Measurements from ENCODE around the gene VWA2. TPM values are rescaled to one million over a fixed set of nuclear protein-coding genes. Genes with fewer than 3 reads are reported as not detected.

VWA2 gene
- total RNA-seq, 2 donors from 2014 or later = 1.7 to 2.0 TPM

DNA sequence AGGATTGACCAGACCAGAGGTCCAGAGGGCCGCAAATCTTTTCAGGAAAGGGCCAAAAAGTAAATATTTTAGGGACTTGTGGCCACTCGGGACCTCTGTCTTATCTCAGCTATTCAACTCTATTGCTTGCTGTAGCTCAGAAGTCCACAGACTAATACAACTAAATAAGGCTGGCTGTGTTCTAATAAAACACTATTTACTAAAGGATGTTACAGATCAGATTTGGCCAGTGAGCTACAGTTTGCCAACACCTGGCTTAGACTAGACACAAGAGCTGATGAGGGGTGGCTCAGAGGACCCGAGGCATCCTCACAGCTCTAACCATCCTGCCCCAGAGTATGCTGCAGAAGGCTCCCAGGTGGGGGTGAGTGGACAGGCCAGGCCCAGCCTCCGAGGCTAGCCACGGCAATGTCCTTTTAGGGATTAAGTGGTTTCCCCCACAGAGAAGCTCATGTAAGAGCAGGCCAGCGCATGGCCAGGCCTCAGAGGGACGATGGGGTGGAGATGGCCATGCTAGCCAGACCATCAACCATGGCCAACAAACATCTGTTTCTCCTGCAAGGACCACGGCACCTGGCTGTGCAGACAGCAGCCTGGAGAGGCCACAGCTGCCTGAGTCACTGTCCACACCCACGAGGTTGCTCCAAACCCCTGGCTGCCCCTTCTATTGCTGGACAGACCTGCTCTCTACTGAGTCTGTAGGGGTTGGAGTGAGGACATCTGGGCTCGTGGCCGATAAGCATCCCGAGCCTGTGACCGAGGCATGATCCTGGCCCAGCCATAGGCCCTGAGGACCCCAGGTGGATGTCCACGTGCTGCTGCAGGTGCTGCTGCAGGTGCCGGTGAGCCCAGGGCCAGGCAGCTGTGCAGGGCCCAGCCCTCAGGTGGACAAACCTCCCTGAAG is 88.7 kb downstream of the VWA2 start:
- Histone ChIP-seq H3K36me3 (ENCODE audit: control insufficient read depth, insufficient read depth, low read length) (no peaks in the 10 kb centered on the region), H3K9me3 (ENCODE audit: control insufficient read depth, low read length) (no peaks in the 10 kb centered on the region), H3K4me1 (ENCODE audit: control insufficient read depth, insufficient read depth, low read length) (no peaks in the 10 kb centered on the region), H3K9ac (ENCODE audit: extremely low read depth, low read length, poor library complexity, severe bottlenecking) (no peak overlapping the region), H3K27me3 (ENCODE audit: control insufficient read depth, insufficient read depth, low read length, poor library complexity, severe bottlenecking) (no peaks in the 10 kb centered on the region), H3K27ac (ENCODE audit: low read depth, low read length) (no peak overlapping the region), H3K4me3 (ENCODE audit: low read length) (no peak overlapping the region)
- no peak for DNase-seq
- Mint-ChIP-seq H3K9me3 (no peaks in the 10 kb centered on the region), H3K27ac (no peak overlapping the region), H3K4me1 (peaks cover 2% of the 10 kb centered on the region), H3K27me3 (ENCODE audit: insufficient read depth) (no peaks in the 10 kb centered on the region), H3K4me3 (no peak overlapping the region), H3K36me3 (ENCODE audit: low read depth) (no peaks in the 10 kb centered on the region)
- WGBS, 2 experiments (ENCODE audit: insufficient coverage in 1 of 2, insufficient read length in 1 of 2) = 94 to 96% methylated on average over 11 to 15 of the region's 15 CpGs
- TF ChIP-seq, protein P1, sequence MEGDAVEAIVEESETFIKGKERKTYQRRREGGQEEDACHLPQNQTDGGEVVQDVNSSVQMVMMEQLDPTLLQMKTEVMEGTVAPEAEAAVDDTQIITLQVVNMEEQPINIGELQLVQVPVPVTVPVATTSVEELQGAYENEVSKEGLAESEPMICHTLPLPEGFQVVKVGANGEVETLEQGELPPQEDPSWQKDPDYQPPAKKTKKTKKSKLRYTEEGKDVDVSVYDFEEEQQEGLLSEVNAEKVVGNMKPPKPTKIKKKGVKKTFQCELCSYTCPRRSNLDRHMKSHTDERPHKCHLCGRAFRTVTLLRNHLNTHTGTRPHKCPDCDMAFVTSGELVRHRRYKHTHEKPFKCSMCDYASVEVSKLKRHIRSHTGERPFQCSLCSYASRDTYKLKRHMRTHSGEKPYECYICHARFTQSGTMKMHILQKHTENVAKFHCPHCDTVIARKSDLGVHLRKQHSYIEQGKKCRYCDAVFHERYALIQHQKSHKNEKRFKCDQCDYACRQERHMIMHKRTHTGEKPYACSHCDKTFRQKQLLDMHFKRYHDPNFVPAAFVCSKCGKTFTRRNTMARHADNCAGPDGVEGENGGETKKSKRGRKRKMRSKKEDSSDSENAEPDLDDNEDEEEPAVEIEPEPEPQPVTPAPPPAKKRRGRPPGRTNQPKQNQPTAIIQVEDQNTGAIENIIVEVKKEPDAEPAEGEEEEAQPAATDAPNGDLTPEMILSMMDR (conservative IDR thresholded peaks at IDR 0.05) = no peak

DNA sequence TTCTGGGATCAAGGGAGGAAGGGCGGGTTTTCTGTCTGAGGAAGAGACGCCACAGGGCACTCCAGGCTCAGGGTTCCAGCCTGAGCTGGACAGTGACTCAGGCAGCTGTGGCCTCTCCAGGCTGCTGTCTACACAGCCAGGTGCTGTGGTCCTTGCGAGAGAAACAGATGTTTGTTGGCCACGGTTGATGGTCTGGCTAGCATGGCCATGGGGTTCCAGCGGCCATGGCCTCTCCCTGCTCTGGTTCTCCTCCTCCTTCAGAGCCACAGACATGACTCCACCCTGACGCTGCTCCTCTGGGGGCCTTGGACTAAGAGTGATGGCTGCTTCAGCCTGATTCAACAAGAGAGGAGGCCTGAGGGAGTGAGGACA is 89.4 kb downstream of the VWA2 start:
- 74% methylated on average over 6 of the region's 6 CpGs; no CpG with 5 or more reads in 1 of the 2 experiments for WGBS, 2 experiments (ENCODE audit: insufficient coverage in 1 of 2, insufficient read length in 1 of 2)
- DNase-seq = no peak
- H3K9ac ChIP-seq (ENCODE audit: extremely low read depth, low read length, poor library complexity, severe bottlenecking) = no peak overlapping the region

DNA sequence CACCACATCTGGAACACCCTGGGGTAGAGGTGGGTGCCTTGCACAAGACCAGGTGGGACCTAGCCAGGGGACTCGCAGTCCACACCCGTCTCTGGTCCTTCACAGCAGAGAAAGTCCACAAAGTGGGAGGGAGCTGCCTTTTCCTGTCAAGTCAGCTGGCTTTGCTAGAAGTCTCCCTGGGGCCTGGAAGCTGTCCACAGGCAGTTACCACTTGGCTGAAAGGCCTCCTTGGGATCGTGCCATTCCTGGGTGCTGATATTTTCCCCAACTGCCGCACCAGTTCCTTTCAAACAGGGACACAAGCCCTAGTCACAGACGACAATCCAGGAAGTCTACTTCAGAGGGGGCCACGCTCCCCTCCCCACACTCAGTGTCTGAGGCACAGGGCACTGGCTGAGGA is 89.8 kb downstream of the VWA2 start:
- Histone ChIP-seq H3K27ac (ENCODE audit: low read depth, low read length) (no peak overlapping the region), H3K27me3 (ENCODE audit: control insufficient read depth, insufficient read depth, low read length, poor library complexity, severe bottlenecking) (no peaks in the 10 kb centered on the region), H3K9me3 (ENCODE audit: control insufficient read depth, low read length) (no peaks in the 10 kb centered on the region), H3K36me3 (ENCODE audit: control insufficient read depth, insufficient read depth, low read length) (no peaks in the 10 kb centered on the region), H3K9ac (ENCODE audit: extremely low read depth, low read length, poor library complexity, severe bottlenecking) (no peak overlapping the region), H3K4me1 (ENCODE audit: control insufficient read depth, insufficient read depth, low read length) (no peaks in the 10 kb centered on the region), H3K4me3 (ENCODE audit: low read length) (no peak overlapping the region)
- Mint-ChIP-seq H3K9me3 (no peaks in the 10 kb centered on the region), H3K4me3 (no peak overlapping the region), H3K36me3 (ENCODE audit: low read depth) (no peaks in the 10 kb centered on the region), H3K27ac (no peak overlapping the region), H3K27me3 (ENCODE audit: insufficient read depth) (no peaks in the 10 kb centered on the region), H3K4me1 (peaks cover 2% of the 10 kb centered on the region)
- WGBS, 2 experiments (ENCODE audit: insufficient coverage in 1 of 2, insufficient read length in 1 of 2) = 88 to 100% methylated on average over 4 to 6 of the region's 6 CpGs
- TF ChIP-seq, protein P1 (conservative IDR thresholded peaks at IDR 0.05) = no peak
- DNase-seq = no peak

More for the DNA sequence above, 89.4 kb downstream of the VWA2 start:
- Mint-ChIP-seq H3K36me3 (ENCODE audit: low read depth) (no peaks in the 10 kb centered on the region), H3K4me1 (peaks cover 2% of the 10 kb centered on the region), H3K27me3 (ENCODE audit: insufficient read depth) (no peaks in the 10 kb centered on the region), H3K9me3 (no peaks in the 10 kb centered on the region), H3K27ac (no peak overlapping the region), H3K4me3 (no peak overlapping the region)
- Histone ChIP-seq H3K27me3 (ENCODE audit: control insufficient read depth, insufficient read depth, low read length, poor library complexity, severe bottlenecking) (no peaks in the 10 kb centered on the region), H3K4me1 (ENCODE audit: control insufficient read depth, insufficient read depth, low read length) (no peaks in the 10 kb centered on the region), H3K36me3 (ENCODE audit: control insufficient read depth, insufficient read depth, low read length) (no peaks in the 10 kb centered on the region), H3K4me3 (ENCODE audit: low read length) (no peak overlapping the region), H3K27ac (ENCODE audit: low read depth, low read length) (no peak overlapping the region), H3K9me3 (ENCODE audit: control insufficient read depth, low read length) (no peaks in the 10 kb centered on the region)
- TF ChIP-seq, protein P1 (conservative IDR thresholded peaks at IDR 0.05) = no peak
